Sigmoid colon (tissue), 4 donors: ENCODE measurements around the gene PPP1CB.

Source experiments
- EP300 ChIP-seq, 4 donors: sonication (generic); formaldehyde crosslinking; IDR thresholded peaks; one replicate each; pipeline ENCODE4 v1.6.1; 2017; ENCODE audit warnings: antibody characterized with exemption in 4 of 4
- POLR2A ChIP-seq, 2 donors: fragments of 450-650 bp; IDR thresholded peaks; one replicate each; pipeline ENCODE4 v1.6.1; 2016; ENCODE audit warnings: antibody characterized with exemption in 2 of 2, mild to moderate bottlenecking in 2 of 2, moderate library complexity in 2 of 2
- TF ChIP-seq, protein P1 (sequence below), 4 experiments: fragments of 450-650 bp in 3 of 4; fragments of 200-600 bp in 1 of 4; IDR thresholded peaks; one replicate each; pipeline ENCODE4 v1.5.1; 2016 to 2019; ENCODE audit warnings: antibody characterized with exemption in 4 of 4, mild to moderate bottlenecking in 3 of 4, moderate library complexity in 2 of 4

DNA sequence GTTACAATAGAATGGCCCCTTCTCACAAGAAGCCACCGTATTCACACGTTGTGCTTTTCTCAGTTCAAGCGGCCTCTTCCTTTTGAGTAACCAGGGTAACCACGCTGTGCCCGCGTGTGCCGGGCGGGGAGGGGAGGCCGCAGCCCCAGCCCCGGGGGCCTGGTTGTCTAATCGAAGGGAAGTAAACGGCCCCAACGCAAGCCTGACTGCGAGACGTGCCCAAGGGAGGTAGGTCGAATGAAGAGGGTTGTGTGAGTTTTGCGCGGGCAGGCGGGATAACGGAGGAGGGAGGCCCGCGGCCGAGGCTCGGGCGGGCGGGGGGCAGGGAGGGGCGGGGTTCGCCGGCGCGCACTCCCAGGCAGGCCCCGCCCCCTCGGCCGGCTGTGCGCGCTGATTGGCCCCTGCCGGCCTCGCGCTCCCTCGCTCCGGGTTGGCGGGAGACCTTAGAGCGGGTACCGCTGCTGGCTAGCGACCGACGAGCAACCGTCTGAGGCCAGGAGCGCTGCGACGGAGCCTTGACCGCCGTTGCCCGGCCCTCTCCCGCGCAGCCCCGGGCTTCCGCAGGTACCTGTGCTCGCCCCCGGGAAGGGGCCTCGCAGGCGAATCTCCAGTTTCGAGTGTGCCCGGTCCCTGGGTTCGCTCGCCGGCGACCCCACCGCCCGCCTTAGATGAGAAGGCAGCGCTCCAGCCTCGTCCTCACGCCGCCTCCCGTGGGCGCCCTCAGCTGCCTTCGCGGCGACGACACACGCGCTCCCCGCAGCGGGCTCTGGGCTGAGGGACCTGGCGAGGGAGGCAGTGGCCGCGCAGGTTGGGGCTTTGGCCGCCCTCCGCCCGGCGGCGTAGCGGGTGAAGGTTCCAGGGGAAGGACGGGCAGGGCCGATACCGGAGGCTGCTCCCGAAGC lies 59.0 kb downstream of the PPP1CB start, which contains the start of gene SPDYA:
- no peak for TF ChIP-seq EP300 (IDR thresholded peaks at IDR 0.05)
- TF ChIP-seq, protein P1, sequence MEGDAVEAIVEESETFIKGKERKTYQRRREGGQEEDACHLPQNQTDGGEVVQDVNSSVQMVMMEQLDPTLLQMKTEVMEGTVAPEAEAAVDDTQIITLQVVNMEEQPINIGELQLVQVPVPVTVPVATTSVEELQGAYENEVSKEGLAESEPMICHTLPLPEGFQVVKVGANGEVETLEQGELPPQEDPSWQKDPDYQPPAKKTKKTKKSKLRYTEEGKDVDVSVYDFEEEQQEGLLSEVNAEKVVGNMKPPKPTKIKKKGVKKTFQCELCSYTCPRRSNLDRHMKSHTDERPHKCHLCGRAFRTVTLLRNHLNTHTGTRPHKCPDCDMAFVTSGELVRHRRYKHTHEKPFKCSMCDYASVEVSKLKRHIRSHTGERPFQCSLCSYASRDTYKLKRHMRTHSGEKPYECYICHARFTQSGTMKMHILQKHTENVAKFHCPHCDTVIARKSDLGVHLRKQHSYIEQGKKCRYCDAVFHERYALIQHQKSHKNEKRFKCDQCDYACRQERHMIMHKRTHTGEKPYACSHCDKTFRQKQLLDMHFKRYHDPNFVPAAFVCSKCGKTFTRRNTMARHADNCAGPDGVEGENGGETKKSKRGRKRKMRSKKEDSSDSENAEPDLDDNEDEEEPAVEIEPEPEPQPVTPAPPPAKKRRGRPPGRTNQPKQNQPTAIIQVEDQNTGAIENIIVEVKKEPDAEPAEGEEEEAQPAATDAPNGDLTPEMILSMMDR (IDR thresholded peaks at IDR 0.05): no peak
- TF ChIP-seq POLR2A (IDR thresholded peaks at IDR 0.05): no peak
